Measurements from ENCODE around the gene TMEM192.
A peak's percentile ranks its signal among the peaks of the same experiment; 100 is the strongest.
"Not testable (repeated sequence)": the region's sequence is repeated elsewhere in the genome, so short reads cannot be mapped to it uniquely, and the experiment has no call there.

TMEM192 gene

GRCh38 chr4:165112368-165113121 is at the start of gene TMEM192:
TSS of gene TMEM192 (minus strand) at chr4:165112860. CDS start at chr4:165112773, 87 bp downstream.
- DNase-seq (ENCODE audit: low read depth in 2 of 2) = peak; percentile 71 to 75

GRCh38 chr4:165158762-165159161 is 46.1 kb upstream of the TMEM192 start:
- DNase-seq (ENCODE audit: low read depth in 2 of 2) = no peak

GRCh38 chr4:165156906-165157305 is 44.2 kb upstream of the TMEM192 start:
- no peak for DNase-seq (ENCODE audit: low read depth in 2 of 2)

GRCh38 chr4:165154482-165154881 is 41.8 kb upstream of the TMEM192 start:
- no peak for DNase-seq (ENCODE audit: low read depth in 2 of 2)

- DNase-seq (ENCODE audit: low read depth in 2 of 2) = peak; percentile 32 to 38
These were observed 39.9 kb upstream of the TMEM192 start for GRCh38 chr4:165152527-165152926.

GRCh38 chr4:165151734-165152133 is 39.1 kb upstream of the TMEM192 start:
- DNase-seq (ENCODE audit: low read depth in 2 of 2) = peak; percentile 6 to 8

GRCh38 chr4:165150545-165150944 is 37.9 kb upstream of the TMEM192 start:
- no peak for DNase-seq (ENCODE audit: low read depth in 2 of 2)

DNA sequence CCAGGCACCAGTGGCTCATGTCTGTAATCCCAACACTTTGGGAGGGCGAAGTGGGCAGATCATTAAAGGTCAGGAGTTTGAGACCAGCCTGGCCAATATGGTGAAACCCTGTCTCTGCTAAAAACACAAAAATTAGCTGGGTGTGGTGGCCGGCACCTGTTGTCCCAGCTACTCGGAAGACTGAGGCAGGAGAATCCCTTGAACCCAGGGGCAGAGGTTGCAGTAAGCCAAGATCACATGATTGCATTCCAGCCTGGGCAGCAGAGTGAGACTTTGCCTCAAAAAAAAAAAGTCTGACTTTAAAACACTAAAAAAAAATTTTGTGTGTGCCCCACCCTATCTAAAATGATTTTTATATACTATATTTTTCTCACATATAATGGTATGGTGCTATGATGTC is 26.2 kb upstream of the TMEM192 start:
- DNase-seq (ENCODE audit: low read depth in 2 of 2) = no peak

GRCh38 chr4:165137205-165137604 is 24.5 kb upstream of the TMEM192 start:
- DNase-seq (ENCODE audit: low read depth in 2 of 2) = no peak

DNA sequence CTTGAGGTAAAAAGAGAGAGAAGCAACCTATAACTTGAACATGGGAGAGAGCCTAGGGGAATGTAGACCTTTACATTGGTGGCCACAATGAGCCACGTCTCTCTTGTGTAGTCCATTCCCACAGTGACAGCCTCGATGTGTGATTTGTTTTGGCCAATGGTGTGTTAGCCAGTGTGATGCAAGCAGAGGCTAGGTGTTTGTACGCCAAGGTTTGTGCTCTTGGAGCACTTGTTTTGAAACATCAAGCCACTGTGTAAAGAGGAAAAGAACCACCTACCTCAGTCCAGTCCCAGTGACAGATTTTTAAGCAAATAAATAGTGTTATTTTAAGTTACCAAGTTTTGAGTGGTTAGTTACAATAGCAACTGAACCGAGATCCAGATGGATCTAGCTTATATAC is 23.9 kb upstream of the TMEM192 start:
- no peak for DNase-seq (ENCODE audit: low read depth in 2 of 2)

- no peak for DNase-seq (ENCODE audit: low read depth in 2 of 2)
These were observed 20.5 kb upstream of the TMEM192 start for GRCh38 chr4:165133150-165133549.

- DNase-seq (ENCODE audit: low read depth in 2 of 2) = peak; percentile 32 to 33
These were observed 18.7 kb upstream of the TMEM192 start for GRCh38 chr4:165131247-165131832.

- DNase-seq (ENCODE audit: low read depth in 2 of 2) = no peak
These were observed 17.3 kb upstream of the TMEM192 start for GRCh38 chr4:165129924-165130323.

GRCh38 chr4:165125869-165126499 is 13.3 kb upstream of the TMEM192 start:
- DNase-seq (ENCODE audit: low read depth in 2 of 2) = not testable (repeated sequence)

DNA sequence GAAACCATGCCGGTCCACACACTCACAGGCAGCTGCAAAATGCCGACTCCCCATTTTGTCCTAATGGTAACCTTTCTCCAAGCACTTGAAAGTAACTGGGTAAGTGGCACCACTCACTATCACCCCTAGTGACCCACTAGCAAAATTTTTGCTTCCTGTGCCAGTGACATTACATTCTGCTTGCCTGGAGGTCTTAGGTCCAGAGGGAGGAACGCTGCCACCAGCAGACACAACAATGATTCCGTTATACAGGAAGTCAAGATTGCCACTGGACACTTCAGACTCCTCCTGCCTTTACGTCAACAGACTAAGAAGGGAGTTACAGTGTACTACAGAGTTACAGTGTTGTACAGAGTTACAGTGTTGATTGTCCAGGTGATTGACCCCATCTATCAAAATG is 11.8 kb upstream of the TMEM192 start:
- DNase-seq (ENCODE audit: low read depth in 2 of 2) = no peak

DNA sequence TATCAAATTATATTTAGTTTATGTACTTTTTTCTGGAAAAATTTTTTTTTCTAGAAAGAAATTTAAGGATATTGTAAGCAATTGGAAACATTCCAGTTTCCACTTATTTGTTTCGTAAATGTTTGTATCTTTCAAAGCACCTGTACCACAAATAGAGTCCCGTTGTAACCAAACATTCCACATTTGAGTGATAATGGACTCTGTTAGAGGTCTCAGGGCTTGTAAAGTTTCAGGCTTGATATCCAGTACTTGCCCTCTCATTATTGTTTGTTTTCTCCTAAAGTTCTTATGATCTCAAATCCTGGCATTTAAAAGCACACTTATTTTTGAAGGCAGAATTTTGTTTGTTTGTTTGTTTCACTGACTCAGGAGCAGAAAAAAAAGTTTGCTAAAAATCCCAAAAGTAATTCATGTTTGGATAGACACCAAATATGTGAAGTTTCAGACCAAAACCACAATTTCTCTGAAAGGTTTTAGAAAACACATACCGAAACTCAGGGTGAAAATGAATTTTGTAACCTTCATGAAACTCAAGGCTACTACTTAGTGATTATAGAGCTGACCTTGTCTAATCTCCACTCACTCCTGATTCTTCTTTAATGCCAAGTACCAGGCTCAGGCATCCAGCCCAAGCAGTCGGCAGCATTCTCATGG is 5.7 kb upstream of the TMEM192 start:
- DNase-seq (ENCODE audit: low read depth in 2 of 2) = no peak

DNA sequence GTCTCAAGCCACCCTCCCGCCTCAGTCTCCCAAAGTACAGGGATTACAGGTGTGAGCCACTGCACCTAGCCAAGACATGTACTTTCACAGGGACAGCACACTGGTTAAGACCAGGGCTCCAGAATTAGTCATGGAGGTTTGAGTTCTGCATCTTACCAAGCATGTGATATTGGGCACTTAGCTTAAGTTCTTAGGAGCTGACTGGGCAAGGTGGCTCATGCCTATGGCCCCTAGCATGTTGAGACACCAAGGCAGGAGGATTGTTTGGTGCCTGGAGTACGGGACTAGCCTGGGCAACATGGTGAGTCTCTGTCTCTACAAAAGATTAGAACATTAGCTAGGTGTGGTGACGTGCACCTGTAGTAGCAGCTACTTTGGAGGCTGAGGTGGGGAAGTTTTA is 2.6 kb upstream of the TMEM192 start:
- no peak for DNase-seq (ENCODE audit: low read depth in 2 of 2)

GRCh38 chr4:165111906-165112367 is 723 bp downstream of the TMEM192 start:
- DNase-seq (ENCODE audit: low read depth in 2 of 2) = no peak

- no peak for DNase-seq (ENCODE audit: low read depth in 2 of 2)
These were observed 6.1 kb downstream of the TMEM192 start for GRCh38 chr4:165106518-165106917.

DNA sequence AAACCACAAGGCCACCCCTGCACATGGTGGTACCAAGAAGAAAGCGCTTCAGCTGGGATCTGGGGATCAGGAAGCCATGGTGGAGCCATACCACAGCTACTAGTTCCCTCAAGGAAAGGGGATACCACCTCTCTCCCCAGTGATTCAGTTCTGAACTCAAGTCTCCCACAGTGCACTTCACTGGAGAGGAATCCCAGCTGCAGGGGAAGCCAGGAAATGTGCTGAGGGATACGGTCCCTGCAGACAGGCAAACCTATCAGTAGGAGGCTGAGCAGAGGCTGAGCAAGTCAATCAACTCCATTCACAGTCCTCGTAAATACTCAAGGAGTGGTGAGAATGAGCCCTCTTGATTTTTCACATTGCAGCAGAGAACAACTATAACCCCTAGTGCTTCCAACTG is 11.0 kb downstream of the TMEM192 start:
- no peak for DNase-seq (ENCODE audit: low read depth in 2 of 2)

GRCh38 chr4:165096776-165097175 is 15.9 kb downstream of the TMEM192 start:
- DNase-seq (ENCODE audit: low read depth in 2 of 2) = peak in 1 of 2 experiments; percentile 10

DNA sequence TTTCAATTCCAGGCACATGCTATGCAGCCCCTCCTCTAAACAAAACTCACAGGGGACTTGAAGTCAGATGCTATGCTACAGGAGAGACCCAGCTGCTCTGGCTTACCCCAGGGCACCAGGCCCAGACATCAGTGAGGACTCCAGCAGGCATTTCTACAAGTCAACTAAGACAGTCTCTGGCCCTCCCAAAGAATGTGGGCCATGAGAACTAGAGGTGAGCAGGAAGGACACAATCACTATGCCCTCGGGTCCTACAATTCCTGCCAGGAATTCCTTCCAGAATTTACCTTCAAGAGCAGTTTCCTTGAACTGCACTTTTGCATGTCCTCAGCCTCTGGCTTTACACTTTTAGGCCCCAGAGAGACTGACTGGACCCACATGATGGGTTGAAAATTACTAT is 17.4 kb downstream of the TMEM192 start:
- no peak for DNase-seq (ENCODE audit: low read depth in 2 of 2)
